Fibroblast of lung (primary cell): Measurements from ENCODE around the gene HCLS1. TPM values are rescaled to one million over a fixed set of nuclear protein-coding genes. Genes with fewer than 3 reads are reported as not detected.

Experiments
- DNase-seq, 2 donors: peaks; one replicate each; pipeline versions ENCODE4 v3.0.0 to v3.0.0-alpha.2; 2010; ENCODE audit warnings: low read depth in 2 of 2
- H2AFZ ChIP-seq: 2 replicates; pipeline ENCODE4 v1.5.1; 2012; ENCODE audit warnings: low read length, control low read depth, inconsistent platforms
- H3K27ac ChIP-seq: 2 replicates; pipeline ENCODE4 v1.5.1; 2011; ENCODE audit warnings: low read length, control low read depth; ENCODE audit not compliant: insufficient read depth
- H3K27me3 ChIP-seq: 2 replicates; pipeline ENCODE4 v1.5.1; 2011; ENCODE audit warnings: mild to moderate bottlenecking, low read length; ENCODE audit not compliant: control insufficient read depth, insufficient read depth
- H3K36me3 ChIP-seq: 2 replicates; pipeline ENCODE4 v1.5.1; 2011; ENCODE audit warnings: low read length; ENCODE audit not compliant: control insufficient read depth, insufficient read depth
- H3K4me1 ChIP-seq: 2 replicates; pipeline ENCODE4 v1.5.1; 2011; ENCODE audit warnings: low read length; ENCODE audit not compliant: control insufficient read depth, insufficient read depth; ENCODE audit errors: extremely low read depth
- H3K4me2 ChIP-seq: 2 replicates; pipeline ENCODE4 v1.5.1; 2011; ENCODE audit warnings: low read length, control low read depth; ENCODE audit not compliant: insufficient read depth; ENCODE audit errors: extremely low read depth
- H3K4me3 ChIP-seq, 4 experiments: fragments of 200-600 bp in 1 of 4; sonication (generic) in 1 of 4; replicated peaks in 1 of 4; 2 replicates each; pipeline ENCODE4 v1.5.1; 2011 to 2016; ENCODE audit warnings: low read length in 4 of 4, low read depth in 3 of 4, mild to moderate bottlenecking in 3 of 4, control low read depth in 2 of 4, inconsistent platforms in 1 of 4, mixed read lengths in 1 of 4; ENCODE audit not compliant: insufficient read depth in 1 of 4; ENCODE audit errors: control extremely low read depth in 1 of 4
- H3K79me2 ChIP-seq: 2 replicates; pipeline ENCODE4 v1.5.1; 2012; ENCODE audit warnings: mild to moderate bottlenecking, low read length, inconsistent platforms; ENCODE audit not compliant: control insufficient read depth, insufficient read depth
- H3K9ac ChIP-seq: 2 replicates; pipeline ENCODE4 v1.5.1; 2011; ENCODE audit warnings: mild to moderate bottlenecking, low read length, control low read depth; ENCODE audit not compliant: insufficient read depth
- H3K9me3 ChIP-seq: 2 replicates; pipeline ENCODE4 v1.5.1; 2012; ENCODE audit warnings: low read depth, low read length; ENCODE audit not compliant: control insufficient read depth, insufficient read depth
- H4K20me1 ChIP-seq: 2 replicates; pipeline ENCODE4 v1.5.1; 2011; ENCODE audit warnings: low read length; ENCODE audit not compliant: control insufficient read depth, insufficient read depth; ENCODE audit errors: extremely low read depth
- EZH2 ChIP-seq: IDR thresholded peaks from 2 replicates; pipeline ENCODE4 v1.5.1; 2012; ENCODE audit warnings: low read length, control low read depth, mild to moderate bottlenecking; ENCODE audit errors: missing control alignments
- polyA plus RNA-seq, 2 donors: library from polyadenylated mRNA; depleted of rRNA in 1 of 2; stranded (reverse) in 1 of 2; unstranded in 1 of 2; fragments of >200 nt; gene quantifications; 2 replicates each; pipeline ENCODE4 v1.2.1, GENCODE V29; 2011 to 2012; ENCODE audit warnings: missing spikeins in 1 of 2
- total RNA-seq: library from RNA; depleted of rRNA; stranded (reverse); fragments of >200 nt; gene quantifications from 2 replicates; pipeline ENCODE4 v1.2.1, GENCODE V29; 2014
- TF ChIP-seq, protein P1 (sequence below), 2 donors: IDR thresholded peaks in 1 of 2; conservative IDR thresholded peaks in 1 of 2; 1 replicate in 1 of 2; 2 replicates in 1 of 2; pipeline ENCODE4 v1.5.1; 2011 to 2012; ENCODE audit warnings: low read length in 2 of 2, control low read depth in 1 of 2, inconsistent platforms in 1 of 2, low read depth in 1 of 2, mild to moderate bottlenecking in 1 of 2

Gene HCLS1
- total and polyA plus RNA-seq, 2 donors (not counting 1 experiment from before 2014, with no cell fraction given): 0.66 to 7.7 TPM

DNA sequence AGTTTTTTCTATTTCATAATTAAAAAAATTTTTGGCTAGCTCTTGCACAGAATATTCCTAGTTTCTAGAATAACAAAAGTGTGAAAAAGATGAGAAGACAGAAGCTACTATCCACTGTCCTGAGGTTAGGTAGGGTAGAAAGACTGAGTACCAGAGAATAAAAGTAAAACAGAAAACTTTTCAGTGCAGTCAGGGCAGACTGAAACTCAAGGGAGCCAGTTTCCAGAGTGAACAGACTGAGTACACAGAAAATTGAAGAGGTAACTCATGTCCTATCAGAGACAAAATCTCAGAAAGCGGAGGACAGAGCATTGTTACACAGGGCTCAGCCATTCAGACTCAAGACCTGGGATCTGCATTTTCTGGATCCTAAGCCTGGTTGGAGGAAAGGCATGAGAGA lies 76.3 kb downstream of the HCLS1 start:
- no peaks in the 10 kb centered on the region for H4K20me1 ChIP-seq
- no peaks in the 10 kb centered on the region for H3K9me3 ChIP-seq
- H3K4me1 ChIP-seq: no peaks in the 10 kb centered on the region
- no peak overlapping the region for H2AFZ ChIP-seq
- H3K9ac ChIP-seq: no peak overlapping the region
- no peaks in the 10 kb centered on the region for H3K27me3 ChIP-seq
- no peaks in the 10 kb centered on the region for H3K79me2 ChIP-seq
- H3K36me3 ChIP-seq: no peaks in the 10 kb centered on the region
- TF ChIP-seq, protein P1, sequence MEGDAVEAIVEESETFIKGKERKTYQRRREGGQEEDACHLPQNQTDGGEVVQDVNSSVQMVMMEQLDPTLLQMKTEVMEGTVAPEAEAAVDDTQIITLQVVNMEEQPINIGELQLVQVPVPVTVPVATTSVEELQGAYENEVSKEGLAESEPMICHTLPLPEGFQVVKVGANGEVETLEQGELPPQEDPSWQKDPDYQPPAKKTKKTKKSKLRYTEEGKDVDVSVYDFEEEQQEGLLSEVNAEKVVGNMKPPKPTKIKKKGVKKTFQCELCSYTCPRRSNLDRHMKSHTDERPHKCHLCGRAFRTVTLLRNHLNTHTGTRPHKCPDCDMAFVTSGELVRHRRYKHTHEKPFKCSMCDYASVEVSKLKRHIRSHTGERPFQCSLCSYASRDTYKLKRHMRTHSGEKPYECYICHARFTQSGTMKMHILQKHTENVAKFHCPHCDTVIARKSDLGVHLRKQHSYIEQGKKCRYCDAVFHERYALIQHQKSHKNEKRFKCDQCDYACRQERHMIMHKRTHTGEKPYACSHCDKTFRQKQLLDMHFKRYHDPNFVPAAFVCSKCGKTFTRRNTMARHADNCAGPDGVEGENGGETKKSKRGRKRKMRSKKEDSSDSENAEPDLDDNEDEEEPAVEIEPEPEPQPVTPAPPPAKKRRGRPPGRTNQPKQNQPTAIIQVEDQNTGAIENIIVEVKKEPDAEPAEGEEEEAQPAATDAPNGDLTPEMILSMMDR (conservative IDR thresholded peaks at IDR 0.05 in 1 of 2, IDR thresholded peaks at IDR 0.05 in 1 of 2; ENCODE audit: low read depth in 1 of 2, low read length in 2 of 2): no peak
- TF ChIP-seq EZH2: no peak
- H3K4me3 ChIP-seq: no peak overlapping the region
- DNase-seq: no peak
- no peak overlapping the region for H3K27ac ChIP-seq
- H3K4me2 ChIP-seq: no peak overlapping the region

DNA sequence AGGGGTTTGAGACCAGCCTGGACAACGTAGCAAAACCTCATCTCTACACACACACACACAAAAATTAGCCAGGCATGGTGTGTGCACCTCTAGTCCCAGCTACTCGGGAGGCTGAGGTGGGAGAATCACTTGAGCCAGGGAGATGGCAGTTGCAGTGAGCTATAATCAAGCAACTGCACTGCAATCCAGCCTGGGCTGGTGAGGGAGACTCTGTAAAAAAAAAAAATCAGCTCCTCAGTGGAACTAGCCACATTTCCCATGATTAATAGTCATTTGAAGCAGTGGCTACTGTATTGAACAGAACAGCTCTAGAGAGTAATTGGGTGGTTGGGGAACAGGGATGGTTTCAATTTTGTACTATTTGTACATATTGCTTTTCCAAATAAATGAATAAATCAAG lies 79.0 kb downstream of the HCLS1 start:
- no peak overlapping the region for H3K9ac ChIP-seq
- H4K20me1 ChIP-seq: no peaks in the 10 kb centered on the region
- DNase-seq: no peak
- no peaks in the 10 kb centered on the region for H3K36me3 ChIP-seq
- no peaks in the 10 kb centered on the region for H3K4me1 ChIP-seq
- no peak overlapping the region for H3K4me3 ChIP-seq
- H2AFZ ChIP-seq: no peak overlapping the region
- H3K27ac ChIP-seq: no peak overlapping the region
- no peaks in the 10 kb centered on the region for H3K27me3 ChIP-seq
- H3K79me2 ChIP-seq: no peaks in the 10 kb centered on the region
- TF ChIP-seq, protein P1 (conservative IDR thresholded peaks at IDR 0.05 in 1 of 2, IDR thresholded peaks at IDR 0.05 in 1 of 2; ENCODE audit: low read depth in 1 of 2, low read length in 2 of 2): no peak
- no peak for TF ChIP-seq EZH2
- no peak overlapping the region for H3K4me2 ChIP-seq
- H3K9me3 ChIP-seq: no peaks in the 10 kb centered on the region

Other genes starting within 250 kb of the HCLS1 start
- gene POLQ, start 114.9 kb downstream of the HCLS1 start, total RNA-seq: 3.3 and 4.1 TPM in 2 replicates
- 1.1 and 4.1 TPM in 2 replicates for gene POLQ, start 114.9 kb downstream of the HCLS1 start, polyA plus RNA-seq
- not detected in 2 replicates for gene ARGFX, start 93.0 kb downstream of the HCLS1 start, total RNA-seq
- not detected in 2 replicates for gene ARGFX, start 93.0 kb downstream of the HCLS1 start, polyA plus RNA-seq
- not detected in 2 replicates for gene FBXO40, start 67.5 kb downstream of the HCLS1 start, total RNA-seq
- not detected in 2 replicates for gene FBXO40, start 67.5 kb downstream of the HCLS1 start, polyA plus RNA-seq
- gene GOLGB1, start 88.8 kb upstream of the HCLS1 start, total RNA-seq: 46.7 and 68.7 TPM in 2 replicates
- 15.8 and 24.7 TPM in 2 replicates for gene GOLGB1, start 88.8 kb upstream of the HCLS1 start, polyA plus RNA-seq
- gene IQCB1, start 174.2 kb upstream of the HCLS1 start, total RNA-seq: 13.4 and 19.3 TPM in 2 replicates
- gene IQCB1, start 174.2 kb upstream of the HCLS1 start, polyA plus RNA-seq: 9.2 and 9.3 TPM in 2 replicates
- 2.1 and 2.8 TPM in 2 replicates for gene EAF2, start 174.3 kb upstream of the HCLS1 start, total RNA-seq
- gene EAF2, start 174.3 kb upstream of the HCLS1 start, polyA plus RNA-seq: 0.52 and 1.2 TPM in 2 replicates
- 0.26 and 0.33 TPM in 2 replicates for gene SLC15A2, start 233.5 kb upstream of the HCLS1 start, total RNA-seq
- 0.29 and 0.31 TPM in 2 replicates for gene SLC15A2, start 233.5 kb upstream of the HCLS1 start, polyA plus RNA-seq